Hepatocyte (in vitro differentiated cells): ENCODE data around the gene TEKT4. TPM values are rescaled to one million over a fixed set of nuclear protein-coding genes. Genes with fewer than 3 reads are reported as not detected.
"Not testable (repeated sequence)": the region's sequence is repeated elsewhere in the genome, so short reads cannot be mapped to it uniquely, and the experiment has no call there.

Source experiments
- DNase-seq: peaks from one replicate; pipeline ENCODE4 v3.0.0-alpha.2; 2016; ENCODE audit warnings: low spot score
- H2AFZ ChIP-seq: fragments of 200-600 bp; sonication (generic); 2 replicates; pipeline ENCODE4 v1.6.0; 2016; ENCODE audit warnings: antibody characterized with exemption, mild to moderate bottlenecking
- H3K27ac ChIP-seq: fragments of 200-600 bp; sonication (generic); 2 replicates; pipeline ENCODE4 v1.5.1; 2016; ENCODE audit warnings: mild to moderate bottlenecking
- H3K27me3 ChIP-seq: fragments of 200-600 bp; sonication (generic); 2 replicates; pipeline ENCODE4 v1.6.1; 2016
- H3K36me3 ChIP-seq: fragments of 200-600 bp; sonication (generic); replicated peaks from 2 replicates; pipeline ENCODE4 v1.5.1; 2016; ENCODE audit warnings: low read depth; ENCODE audit not compliant: insufficient read depth
- H3K4me1 ChIP-seq: fragments of 200-600 bp; sonication (generic); 2 replicates; pipeline ENCODE4 v1.5.1; 2016; ENCODE audit warnings: mild to moderate bottlenecking, moderate library complexity; ENCODE audit not compliant: insufficient read depth
- H3K4me2 ChIP-seq: fragments of 200-600 bp; sonication (generic); 2 replicates; pipeline ENCODE4 v1.6.0; 2016
- H3K4me3 ChIP-seq: fragments of 200-600 bp; sonication (generic); 2 replicates; pipeline ENCODE4 v1.5.1; 2016; ENCODE audit warnings: mild to moderate bottlenecking
- H3K79me2 ChIP-seq: fragments of 200-600 bp; sonication (generic); 2 replicates; pipeline ENCODE4 v1.6.0; 2017; ENCODE audit warnings: mild to moderate bottlenecking
- H3K9me2 ChIP-seq: fragments of 200-600 bp; sonication (generic); replicated peaks from 2 replicates; pipeline ENCODE4 v1.6.0; 2017; ENCODE audit warnings: mild to moderate bottlenecking; ENCODE audit not compliant: insufficient read depth
- H3K9me3 ChIP-seq: fragments of 200-600 bp; sonication (generic); 2 replicates; pipeline ENCODE4 v1.5.1; 2016; ENCODE audit warnings: low read depth, mild to moderate bottlenecking
- H4K20me1 ChIP-seq: fragments of 200-600 bp; sonication (generic); 2 replicates; pipeline ENCODE4 v1.6.0; 2016; ENCODE audit warnings: mild to moderate bottlenecking; ENCODE audit not compliant: insufficient read depth, poor library complexity, severe bottlenecking
- CTCF ChIP-seq: fragments of 200-600 bp; sonication (generic); IDR thresholded peaks from 2 replicates; pipeline ENCODE4 v1.5.1; 2016; ENCODE audit warnings: antibody characterized with exemption, mild to moderate bottlenecking; ENCODE audit not compliant: poor library complexity
- EZH2 ChIP-seq: fragments of 200-600 bp; sonication (generic); IDR thresholded peaks from 2 replicates; pipeline ENCODE4 v1.6.1; 2016; ENCODE audit warnings: antibody characterized with exemption, mild to moderate bottlenecking, borderline replicate concordance
- EZH2phosphoT487 ChIP-seq: fragments of 200-600 bp; sonication (generic); IDR thresholded peaks from one replicate; pipeline ENCODE4 v1.6.1; 2018; ENCODE audit warnings: antibody characterized with exemption, mild to moderate bottlenecking, low read depth, moderate library complexity; ENCODE audit not compliant: unreplicated experiment, severe bottlenecking
- WGBS: methylation state at CpG from one replicate; pipeline ENCODE4 v1.1.6; 2016; ENCODE audit warnings: low lambda C conversion rate; ENCODE audit errors: missing lambda C conversion rate; 5-methylcytosine and 5-hydroxymethylcytosine counted together
- polyA plus RNA-seq: library from polyadenylated mRNA; unstranded; fragments of >200 nt; fragmentation: Nextera tagmentation; extraction: Ambion mirVana; gene quantifications from 2 replicates; pipeline ENCODE4 v1.2.1, GENCODE V29; 2016
- total RNA-seq: library from RNA; depleted of rRNA; stranded (reverse); fragments of >200 nt; gene quantifications from 2 replicates; pipeline ENCODE4 v1.2.3, GENCODE V29; 2014

The TEKT4 gene
- total RNA-seq (not detected in 2 replicates), polyA plus RNA-seq (not detected in 2 replicates)

GRCh38 chr2:94871226-94872087 lies at the start of gene TEKT4:
TSS of gene TEKT4 (plus strand) at chr2:94871430. CDS start at chr2:94871580, 150 bp downstream.
- TF ChIP-seq EZH2phosphoT487 (no peak), CTCF (no peak), EZH2 (no peak)
- no peaks in the 10 kb centered on the region for H3K36me3 ChIP-seq
- H3K4me2 ChIP-seq, result no peak within 1 kb of the TSS
- no peaks in the 10 kb centered on the region for H3K9me3 ChIP-seq
- H3K4me3 ChIP-seq, result no peak within 1 kb of the TSS
- H3K27ac ChIP-seq, result no peak within 1 kb of the TSS
- WGBS, result 96% methylated on average over 56 of the region's 59 CpGs
- no peaks in the 10 kb centered on the region for H3K79me2 ChIP-seq
- no peak for DNase-seq
- H2AFZ ChIP-seq, result no peak within 1 kb of the TSS
- H3K27me3 ChIP-seq, result no peaks in the 10 kb centered on the region
- no peaks in the 10 kb centered on the region for H3K4me1 ChIP-seq
- no peaks in the 10 kb centered on the region for H4K20me1 ChIP-seq
- no peaks in the 10 kb centered on the region for H3K9me2 ChIP-seq

GRCh38 chr2:94839224-94839623 lies 32.0 kb upstream of the TEKT4 start:
- H3K4me3 ChIP-seq, H3K27me3 ChIP-seq, H4K20me1 ChIP-seq, H3K36me3 ChIP-seq, H2AFZ ChIP-seq, H3K4me2 ChIP-seq, H3K79me2 ChIP-seq, H3K27ac ChIP-seq, H3K9me2 ChIP-seq, H3K9me3 ChIP-seq, H3K4me1 ChIP-seq, DNase-seq: not testable (repeated sequence)
- 35% methylated on average over 2 of the region's 2 CpGs for WGBS

GRCh38 chr2:94856856-94857255 lies 14.4 kb upstream of the TEKT4 start:
- H3K27me3 ChIP-seq, H3K79me2 ChIP-seq, H3K9me2 ChIP-seq, H4K20me1 ChIP-seq, H2AFZ ChIP-seq, DNase-seq, H3K36me3 ChIP-seq, H3K27ac ChIP-seq, H3K4me1 ChIP-seq, H3K4me2 ChIP-seq, H3K4me3 ChIP-seq, H3K9me3 ChIP-seq: not testable (repeated sequence)
- 92% methylated on average over 27 of the region's 35 CpGs for WGBS

GRCh38 chr2:94857367-94858162 lies 13.7 kb upstream of the TEKT4 start:
- not testable (repeated sequence) for H2AFZ ChIP-seq, H3K4me1 ChIP-seq, H3K27me3 ChIP-seq, H3K9me3 ChIP-seq, H3K4me2 ChIP-seq, DNase-seq, H4K20me1 ChIP-seq, H3K36me3 ChIP-seq, H3K27ac ChIP-seq, H3K9me2 ChIP-seq, H3K79me2 ChIP-seq, H3K4me3 ChIP-seq
- WGBS, result 95% methylated on average over 50 of the region's 58 CpGs

GRCh38 chr2:94858163-94858888 lies 12.9 kb upstream of the TEKT4 start:
- H3K36me3 ChIP-seq, H3K79me2 ChIP-seq, H3K27ac ChIP-seq, H4K20me1 ChIP-seq, DNase-seq, H3K4me3 ChIP-seq, H3K27me3 ChIP-seq, H2AFZ ChIP-seq, H3K4me1 ChIP-seq, H3K9me3 ChIP-seq, H3K9me2 ChIP-seq, H3K4me2 ChIP-seq: not testable (repeated sequence)
- WGBS, result 91% methylated on average over 38 of the region's 38 CpGs
